Small intestine (tissue), 7 donors: Measurements from ENCODE around the gene SLC13A3. TPM values are rescaled to one million over a fixed set of nuclear protein-coding genes. Genes with fewer than 3 reads are reported as not detected.

Experiments used
- DNase-seq, 2 donors: peaks; one replicate each; pipeline versions ENCODE4 v3.0.0 to v3.0.0-alpha.2; 2013
- FAIRE-seq: peaks from 2 replicates; lab custom pipeline; 2012; peaks lifted over from hg19 to GRCh38; lab: Jason Lieb, UNC
- H3K27ac ChIP-seq, 3 donors: one replicate each; pipeline ENCODE4 v1.5.1; 2013; ENCODE audit warnings: low read length in 2 of 3, mild to moderate bottlenecking in 2 of 3, control low read depth in 1 of 3, inconsistent platforms in 1 of 3, low read depth in 1 of 3, moderate library complexity in 1 of 3
- H3K27me3 ChIP-seq, 3 donors: one replicate each; pipeline ENCODE4 v1.6.1; 2013; ENCODE audit warnings: low read length in 3 of 3, inconsistent platforms in 1 of 3; ENCODE audit not compliant: control insufficient read depth in 3 of 3, insufficient read depth in 3 of 3
- H3K36me3 ChIP-seq, 3 donors: one replicate each; pipeline ENCODE4 v1.6.1; 2013; ENCODE audit warnings: low read length in 3 of 3, inconsistent platforms in 1 of 3, low read depth in 1 of 3, mild to moderate bottlenecking in 1 of 3, moderate library complexity in 1 of 3; ENCODE audit not compliant: control insufficient read depth in 3 of 3, insufficient read depth in 2 of 3
- H3K4me1 ChIP-seq, 3 donors: one replicate each; pipeline ENCODE4 v1.6.1; 2013; ENCODE audit warnings: low read length in 2 of 3, inconsistent platforms in 1 of 3, low read depth in 1 of 3, mild to moderate bottlenecking in 1 of 3, moderate library complexity in 1 of 3; ENCODE audit not compliant: control insufficient read depth in 3 of 3, insufficient read depth in 2 of 3
- H3K4me3 ChIP-seq, 3 donors: one replicate each; pipeline ENCODE4 v1.5.1; 2013; ENCODE audit warnings: low read length in 3 of 3, control low read depth in 1 of 3, inconsistent platforms in 1 of 3, low read depth in 1 of 3, mild to moderate bottlenecking in 1 of 3, moderate library complexity in 1 of 3
- H3K9me3 ChIP-seq, 2 donors: one replicate each; pipeline ENCODE4 v1.6.1; 2013; ENCODE audit warnings: low read depth in 1 of 2, low read length in 1 of 2; ENCODE audit not compliant: control insufficient read depth in 2 of 2, insufficient read depth in 1 of 2
- WGBS, 3 donors: extraction: QIAGEN DNeasy Blood & Tissue Kit; methylation state at CpG; one replicate each; pipeline ENCODE4 v1.1.7; 2013; 5-methylcytosine and 5-hydroxymethylcytosine counted together
- polyA plus RNA-seq, 4 donors: library from polyadenylated mRNA; stranded (reverse) in 3 of 4; unstranded in 1 of 4; fragments of 200-250 nt in 3 of 4; fragments of 120-200 nt in 1 of 4; gene quantifications; one replicate each; pipeline versions ENCODE4 v1.2.1 to v1.2.3, GENCODE V29; 2013
- donor health status: healthy with polysubstance abuse.
- donor health status: control.
- donor health status: control.
- donor health status: Bipolar disorder and iron deficiency.
- donor health status: healthy.

Gene SLC13A3
- polyA plus RNA-seq, 4 donors, result 0.39 to 2.9 (median 0.54) TPM; not detected in 1

DNA sequence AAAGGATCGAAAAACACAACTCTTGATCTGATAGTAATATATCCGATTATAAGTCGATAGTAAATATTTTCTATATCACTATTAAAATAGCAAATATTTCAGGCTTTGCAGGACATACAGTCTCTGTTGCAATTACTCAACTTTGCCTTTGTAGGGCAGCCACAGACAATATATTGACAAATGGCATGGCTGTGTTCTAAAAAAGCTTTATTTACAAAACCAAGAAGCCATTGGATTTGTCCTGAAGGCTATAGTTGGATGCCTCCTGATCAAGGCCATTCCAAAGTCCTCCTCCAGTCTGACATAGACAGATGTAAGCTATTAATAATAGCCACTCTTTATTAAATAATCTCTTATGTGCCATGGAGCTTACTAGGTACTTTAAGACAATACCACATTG lies 106.7 kb downstream of the SLC13A3 start:
- no peaks in the 10 kb centered on the region for H3K4me1 ChIP-seq
- no peak overlapping the region for H3K4me3 ChIP-seq
- 84 to 92% (median 91%) methylated on average over 3 of the region's 3 CpGs for WGBS, 3 donors
- H3K36me3 ChIP-seq, result no peaks in the 10 kb centered on the region
- FAIRE-seq (no peak), DNase-seq (no peak)
- no peaks in the 10 kb centered on the region for H3K9me3 ChIP-seq
- H3K27me3 ChIP-seq, result peaks cover 0 to 7% (median 2%) of the 10 kb centered on the region in 3 donors
- H3K27ac ChIP-seq, result no peak overlapping the region

DNA sequence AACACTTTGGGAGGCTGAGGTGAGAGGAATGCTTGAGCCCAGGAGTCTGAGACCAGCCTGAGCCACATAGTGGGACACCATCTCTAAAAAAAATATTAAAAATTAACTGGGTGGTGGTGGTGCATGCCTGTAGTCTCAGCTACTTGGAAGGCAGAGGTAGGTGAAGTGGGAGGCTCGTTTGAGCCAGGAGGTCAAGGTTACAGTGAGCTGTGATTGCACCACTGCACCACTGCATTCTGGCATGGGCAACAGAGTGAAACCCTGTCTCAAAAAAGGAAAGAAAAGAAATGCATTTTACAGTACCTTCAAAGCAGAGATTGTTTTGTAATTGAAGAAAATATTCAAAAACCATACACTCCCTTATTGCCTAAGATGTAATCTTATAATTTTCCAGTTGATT lies 107.3 kb downstream of the SLC13A3 start:
- no peaks in the 10 kb centered on the region for H3K9me3 ChIP-seq
- WGBS, 3 donors, result 7 to 23% (median 14%) methylated on average over 1 of the region's 1 CpG
- no peaks in the 10 kb centered on the region for H3K4me1 ChIP-seq
- no peak overlapping the region for H3K27ac ChIP-seq
- no peak overlapping the region for H3K4me3 ChIP-seq
- DNase-seq (no peak), FAIRE-seq (no peak)
- H3K36me3 ChIP-seq, result no peaks in the 10 kb centered on the region
- peaks cover 0 to 7% (median 2%) of the 10 kb centered on the region in 3 donors for H3K27me3 ChIP-seq

DNA sequence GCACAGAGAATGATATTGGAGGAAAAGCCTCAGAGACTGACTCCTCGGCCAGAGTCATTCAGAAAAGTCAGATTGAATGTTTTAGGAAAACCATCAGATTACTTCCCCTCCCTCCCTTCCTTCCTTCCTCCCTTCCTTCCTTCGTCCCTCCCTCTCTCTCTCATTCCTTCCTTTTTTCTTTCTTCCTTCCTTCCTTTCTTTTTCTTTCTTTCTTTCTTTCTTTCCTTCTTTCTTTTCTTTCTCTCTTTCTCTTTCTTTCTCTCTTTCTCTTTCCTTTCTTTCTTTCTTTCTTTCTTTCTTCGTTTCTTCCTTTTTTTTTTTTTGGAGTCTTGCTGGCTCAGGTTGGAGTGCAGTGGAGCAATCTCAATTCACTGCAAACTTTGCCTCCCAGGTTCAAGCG lies 108.2 kb downstream of the SLC13A3 start:
- Histone ChIP-seq H3K9me3 (no peaks in the 10 kb centered on the region), H3K4me3 (no peak overlapping the region), H3K27me3 (peaks cover 0 to 6% (median 2%) of the 10 kb centered on the region in 3 donors), H3K36me3 (no peaks in the 10 kb centered on the region), H3K4me1 (no peaks in the 10 kb centered on the region), H3K27ac (no peak overlapping the region)
- WGBS, 3 donors, result 71 to 72% (median 71%) methylated on average over 4 of the region's 4 CpGs
- DNase-seq, result no peak
- FAIRE-seq, result no peak

DNA sequence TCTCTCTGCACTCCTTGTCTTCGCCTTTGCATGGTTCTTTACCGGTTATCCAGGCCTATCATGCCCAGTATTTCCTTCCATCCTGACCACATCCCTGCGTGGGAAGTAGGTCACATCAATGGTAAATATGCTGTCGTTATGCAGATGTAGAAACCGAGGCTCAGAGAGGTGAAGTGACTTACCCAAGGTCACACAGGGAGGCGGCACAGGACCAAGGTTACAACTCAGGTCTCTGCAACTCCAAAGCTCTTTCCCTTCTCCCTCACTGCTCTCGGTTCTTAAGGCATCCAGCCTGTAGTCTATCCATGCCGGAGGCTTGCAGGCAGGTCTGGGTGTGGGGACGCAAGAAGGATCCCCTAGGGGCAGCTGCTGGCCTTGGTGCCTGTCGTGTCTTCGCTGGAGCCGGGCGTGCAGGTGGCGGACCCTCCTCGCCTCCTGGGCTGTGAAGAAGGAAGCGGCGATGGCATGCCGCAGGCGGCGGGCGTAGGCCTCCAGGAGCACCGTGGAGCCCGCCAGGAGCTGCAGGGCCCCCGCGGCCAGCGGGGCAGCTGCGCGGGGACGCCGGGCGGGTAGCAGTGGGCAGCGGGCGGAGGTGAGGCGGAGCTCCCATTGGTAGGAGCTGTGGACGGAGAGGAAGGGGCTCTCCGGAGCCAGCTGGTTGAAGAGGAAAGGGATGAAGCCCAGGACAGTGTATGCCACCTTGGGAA lies 109.9 kb downstream of the SLC13A3 start:
- DNase-seq, result no peak
- 68 to 77% (median 72%) methylated on average over 36 of the region's 36 CpGs for WGBS, 3 donors
- FAIRE-seq, result no peak
- Histone ChIP-seq H3K27ac (no peak overlapping the region), H3K36me3 (no peaks in the 10 kb centered on the region), H3K4me3 (no peak overlapping the region), H3K27me3 (peaks cover 0 to 10% (median 8%) of the 10 kb centered on the region in 3 donors), H3K4me1 (no peaks in the 10 kb centered on the region), H3K9me3 (no peaks in the 10 kb centered on the region)

GRCh38 chr20:46539113-46539512 lies 112.1 kb downstream of the SLC13A3 start:
- no peaks in the 10 kb centered on the region for H3K9me3 ChIP-seq
- H3K27ac ChIP-seq, result no peak overlapping the region
- WGBS, 3 donors, result 85 to 88% (median 86%) methylated on average over 2 of the region's 2 CpGs
- H3K4me1 ChIP-seq, result no peaks in the 10 kb centered on the region
- H3K36me3 ChIP-seq, result no peaks in the 10 kb centered on the region
- no peak overlapping the region for H3K4me3 ChIP-seq
- DNase-seq, result no peak
- H3K27me3 ChIP-seq, result peaks cover 0 to 10% (median 8%) of the 10 kb centered on the region in 3 donors
- no peak for FAIRE-seq

DNA sequence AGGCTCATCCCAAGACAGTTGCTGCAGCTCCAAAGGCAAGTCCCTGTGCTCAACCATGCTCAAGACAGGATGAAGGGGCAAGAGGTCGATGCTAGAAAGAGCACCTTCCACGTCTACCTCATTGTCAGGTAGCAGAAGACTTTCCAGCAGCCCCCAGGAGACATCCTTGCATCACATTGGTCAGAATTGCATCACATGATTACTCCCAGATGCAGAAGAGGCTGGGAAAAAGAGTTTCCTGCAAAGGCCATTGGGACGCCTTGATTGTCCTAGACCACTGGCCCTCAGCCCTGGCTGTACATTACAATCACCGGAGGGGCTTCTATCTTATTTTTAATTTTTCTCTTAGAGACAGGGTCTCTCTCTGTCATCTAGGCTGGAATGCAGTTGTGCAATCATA lies 120.6 kb downstream of the SLC13A3 start:
- 61 to 77% (median 66%) methylated on average over 4 of the region's 4 CpGs for WGBS, 3 donors
- DNase-seq, result no peak
- FAIRE-seq, result no peak
- H3K4me3 ChIP-seq, result no peak overlapping the region
- H3K36me3 ChIP-seq, result no peaks in the 10 kb centered on the region
- no peaks in the 10 kb centered on the region for H3K9me3 ChIP-seq
- H3K27ac ChIP-seq, result no peak overlapping the region
- H3K4me1 ChIP-seq, result no peaks in the 10 kb centered on the region
- H3K27me3 ChIP-seq, result no peaks in the 10 kb centered on the region

- peaks cover 0 to 3% (median 0%) of the 10 kb centered on the region in 3 donors for H3K27me3 ChIP-seq
- peaks cover 0 to 13% (median 0%) of the 10 kb centered on the region in 3 donors for H3K4me1 ChIP-seq
- 50 to 52% (median 51%) methylated on average over 2 of the region's 2 CpGs for WGBS, 3 donors
- no peak for FAIRE-seq
- no peak overlapping the region for H3K4me3 ChIP-seq
- no peaks in the 10 kb centered on the region for H3K36me3 ChIP-seq
- H3K9me3 ChIP-seq, result peaks cover 0 to 5% of the 10 kb centered on the region in 2 donors
- no peak overlapping the region for H3K27ac ChIP-seq
- peak in 1 of 2 donors; percentile 9 for DNase-seq
Observed at GRCh38 chr20:46523696-46524328, 127.4 kb downstream of the SLC13A3 start.

DNA sequence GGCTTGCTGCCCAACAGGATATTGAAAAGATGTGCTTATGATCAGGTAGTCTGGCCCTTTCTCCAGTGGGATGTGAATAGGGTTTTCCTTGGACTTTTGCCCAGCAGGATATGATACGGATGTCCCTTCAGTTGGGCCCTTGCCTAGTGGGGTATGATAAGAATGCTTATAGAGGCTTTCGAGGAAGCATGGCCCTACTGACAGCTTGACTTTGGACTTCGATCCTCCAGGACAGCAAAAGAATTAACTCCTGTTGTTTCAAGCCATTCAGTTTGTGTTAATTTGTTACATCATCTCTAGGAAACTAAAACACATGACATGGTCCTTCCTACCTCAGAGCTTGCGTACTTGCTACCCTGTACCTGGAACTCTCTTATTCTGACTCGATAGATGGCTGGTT lies 128.2 kb downstream of the SLC13A3 start:
- Histone ChIP-seq H3K4me3 (no peak overlapping the region), H3K36me3 (no peaks in the 10 kb centered on the region), H3K4me1 (peaks cover 0 to 13% (median 0%) of the 10 kb centered on the region in 3 donors), H3K9me3 (peaks cover 0 to 5% of the 10 kb centered on the region in 2 donors), H3K27ac (peak overlapping the region in 1 of 3 donors; percentile 52), H3K27me3 (peaks cover 0 to 3% (median 0%) of the 10 kb centered on the region in 3 donors)
- DNase-seq, result peak; percentile 9 to 88
- no peak for FAIRE-seq
- 32 to 45% (median 35%) methylated on average over 5 of the region's 5 CpGs for WGBS, 3 donors
